ENCODE data around the gene IMP3.

DNA sequence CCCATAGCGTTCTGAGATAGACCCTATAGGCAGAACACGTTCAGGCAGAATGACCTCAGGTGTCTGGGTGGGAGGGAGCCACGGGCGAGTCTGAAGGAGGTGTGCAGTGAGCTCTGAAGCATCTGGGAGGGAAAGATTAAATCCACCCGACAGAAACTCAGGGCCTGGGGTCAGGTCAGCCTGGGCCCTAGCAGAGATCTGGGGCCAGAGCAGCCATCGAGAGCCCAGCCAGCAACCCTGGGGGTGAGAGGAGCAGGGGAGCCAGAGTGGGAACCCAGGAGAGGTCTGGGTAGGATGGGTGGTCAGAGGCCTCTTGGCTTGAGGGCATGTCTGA is 29.8 kb upstream of the IMP3 start:
- TF ChIP-seq, protein P1, sequence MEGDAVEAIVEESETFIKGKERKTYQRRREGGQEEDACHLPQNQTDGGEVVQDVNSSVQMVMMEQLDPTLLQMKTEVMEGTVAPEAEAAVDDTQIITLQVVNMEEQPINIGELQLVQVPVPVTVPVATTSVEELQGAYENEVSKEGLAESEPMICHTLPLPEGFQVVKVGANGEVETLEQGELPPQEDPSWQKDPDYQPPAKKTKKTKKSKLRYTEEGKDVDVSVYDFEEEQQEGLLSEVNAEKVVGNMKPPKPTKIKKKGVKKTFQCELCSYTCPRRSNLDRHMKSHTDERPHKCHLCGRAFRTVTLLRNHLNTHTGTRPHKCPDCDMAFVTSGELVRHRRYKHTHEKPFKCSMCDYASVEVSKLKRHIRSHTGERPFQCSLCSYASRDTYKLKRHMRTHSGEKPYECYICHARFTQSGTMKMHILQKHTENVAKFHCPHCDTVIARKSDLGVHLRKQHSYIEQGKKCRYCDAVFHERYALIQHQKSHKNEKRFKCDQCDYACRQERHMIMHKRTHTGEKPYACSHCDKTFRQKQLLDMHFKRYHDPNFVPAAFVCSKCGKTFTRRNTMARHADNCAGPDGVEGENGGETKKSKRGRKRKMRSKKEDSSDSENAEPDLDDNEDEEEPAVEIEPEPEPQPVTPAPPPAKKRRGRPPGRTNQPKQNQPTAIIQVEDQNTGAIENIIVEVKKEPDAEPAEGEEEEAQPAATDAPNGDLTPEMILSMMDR (conservative IDR thresholded peaks at IDR 0.05; ENCODE audit: low read length) = no peak
- TF ChIP-seq EZH2phosphoT487 (IDR thresholded peaks at IDR 0.05; ENCODE audit: borderline replicate concordance, low read depth, low read length) = no peak

Measured in OCI-LY7 (cell line).